GM10266 (cell line): Measurements from ENCODE around the gene GDF2.

Experiments used
- DNase-seq: peaks from one replicate; pipeline ENCODE4 v3.0.0; 2012; ENCODE audit errors: extremely low spot score
- TF ChIP-seq, protein P1 (sequence below): IDR thresholded peaks from 2 replicates; pipeline ENCODE4 v1.5.1; 2012; ENCODE audit warnings: mild to moderate bottlenecking, low read depth; ENCODE audit not compliant: control insufficient read depth, insufficient read depth; ENCODE audit errors: missing control alignments

The GDF2 gene

DNA sequence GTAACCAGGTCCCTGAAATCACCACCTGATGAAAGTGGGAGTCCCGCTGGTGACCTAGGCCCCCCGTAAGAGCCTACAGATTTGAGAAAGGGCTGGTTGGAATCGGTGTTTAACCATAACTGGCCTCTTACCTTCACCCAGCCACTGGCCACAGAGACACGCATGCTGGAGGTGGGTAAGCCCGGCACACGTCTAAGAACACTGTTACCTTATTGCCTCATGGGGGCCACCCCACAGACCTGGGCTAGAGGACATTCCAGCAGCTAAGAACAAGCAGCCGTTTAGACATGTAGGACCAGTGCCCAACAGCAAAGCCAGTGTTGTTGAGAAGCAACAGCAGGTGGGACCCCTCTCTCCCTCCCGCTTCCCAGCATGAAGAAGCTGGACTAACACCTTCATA, 2.5 kb upstream of the GDF2 start:
- DNase-seq, result no peak
- TF ChIP-seq, protein P1, sequence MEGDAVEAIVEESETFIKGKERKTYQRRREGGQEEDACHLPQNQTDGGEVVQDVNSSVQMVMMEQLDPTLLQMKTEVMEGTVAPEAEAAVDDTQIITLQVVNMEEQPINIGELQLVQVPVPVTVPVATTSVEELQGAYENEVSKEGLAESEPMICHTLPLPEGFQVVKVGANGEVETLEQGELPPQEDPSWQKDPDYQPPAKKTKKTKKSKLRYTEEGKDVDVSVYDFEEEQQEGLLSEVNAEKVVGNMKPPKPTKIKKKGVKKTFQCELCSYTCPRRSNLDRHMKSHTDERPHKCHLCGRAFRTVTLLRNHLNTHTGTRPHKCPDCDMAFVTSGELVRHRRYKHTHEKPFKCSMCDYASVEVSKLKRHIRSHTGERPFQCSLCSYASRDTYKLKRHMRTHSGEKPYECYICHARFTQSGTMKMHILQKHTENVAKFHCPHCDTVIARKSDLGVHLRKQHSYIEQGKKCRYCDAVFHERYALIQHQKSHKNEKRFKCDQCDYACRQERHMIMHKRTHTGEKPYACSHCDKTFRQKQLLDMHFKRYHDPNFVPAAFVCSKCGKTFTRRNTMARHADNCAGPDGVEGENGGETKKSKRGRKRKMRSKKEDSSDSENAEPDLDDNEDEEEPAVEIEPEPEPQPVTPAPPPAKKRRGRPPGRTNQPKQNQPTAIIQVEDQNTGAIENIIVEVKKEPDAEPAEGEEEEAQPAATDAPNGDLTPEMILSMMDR, result no peak

DNA sequence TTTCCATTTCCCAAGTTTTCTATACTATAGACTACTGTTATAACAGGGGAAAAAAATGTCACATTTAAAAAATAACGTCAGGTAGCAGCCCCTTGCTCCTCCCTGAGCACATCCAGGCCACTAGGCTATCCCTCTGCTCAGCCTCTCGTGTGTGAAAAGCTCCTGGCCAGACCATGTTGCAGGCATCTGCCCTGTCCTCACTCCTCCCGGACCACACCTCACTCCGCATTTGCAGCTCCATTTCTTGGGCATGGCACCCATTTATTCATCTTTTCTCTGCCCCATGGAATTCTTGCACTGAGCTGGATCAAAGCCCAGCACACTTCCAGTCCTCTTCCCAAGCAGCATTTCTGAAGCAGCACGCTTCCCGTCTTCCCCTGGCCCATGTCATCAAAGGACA, 1.4 kb upstream of the GDF2 start:
- DNase-seq, result no peak
- TF ChIP-seq, protein P1, result no peak

DNA sequence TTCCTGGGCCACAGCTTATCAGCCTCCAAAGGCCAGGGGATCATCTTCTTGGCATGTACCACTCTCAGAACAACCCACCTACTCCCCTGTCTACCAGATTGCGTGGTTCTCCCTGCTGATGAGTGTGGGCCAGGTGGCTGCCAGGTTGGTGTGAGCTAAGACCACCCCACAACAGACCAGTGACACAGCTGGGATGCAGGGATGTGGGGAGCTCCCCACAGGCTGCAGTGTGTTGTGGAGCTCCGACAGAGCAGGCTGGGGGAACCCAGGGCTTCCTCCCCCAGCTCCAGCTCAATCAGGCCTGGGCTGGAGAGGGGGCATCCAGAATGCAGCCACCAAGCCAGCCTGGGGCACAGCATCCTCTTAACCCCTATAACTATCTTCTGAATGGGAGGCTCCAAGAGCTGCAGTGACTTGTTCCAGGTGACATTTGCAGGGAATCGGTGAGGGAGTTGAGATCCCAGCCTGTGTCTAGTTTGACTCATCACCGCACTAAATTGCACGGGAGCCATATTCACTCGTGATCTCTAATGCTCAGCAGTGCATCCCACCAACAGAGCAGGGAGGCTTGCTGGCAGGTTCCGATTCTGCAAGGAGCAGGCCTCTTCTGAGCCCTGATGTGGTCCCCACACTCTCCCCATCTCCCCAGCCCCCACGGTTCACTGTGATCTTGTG, 596 bp upstream of the GDF2 start:
- no peak for DNase-seq
- TF ChIP-seq, protein P1, result no peak

DNA sequence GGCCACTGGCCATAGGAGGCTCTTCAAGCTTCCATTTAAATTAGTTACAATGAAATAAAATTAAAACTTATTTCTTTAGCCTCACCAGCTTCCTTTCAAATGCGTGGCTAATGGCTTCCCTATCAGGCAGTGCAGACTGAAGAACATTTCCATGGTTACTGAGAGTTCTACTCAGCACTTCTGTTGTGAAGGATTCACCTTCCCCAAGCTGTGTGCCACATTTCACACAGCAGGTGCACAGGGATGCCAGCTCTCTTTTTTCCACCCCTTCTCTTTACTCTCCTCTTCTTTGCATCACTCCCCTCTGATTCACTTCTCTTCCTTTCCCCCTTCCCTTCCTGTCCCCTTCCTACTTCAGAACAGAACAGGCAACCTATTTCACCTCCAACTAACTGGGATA, 833 bp downstream of the GDF2 start:
- DNase-seq, result no peak
- TF ChIP-seq, protein P1, result no peak

DNA sequence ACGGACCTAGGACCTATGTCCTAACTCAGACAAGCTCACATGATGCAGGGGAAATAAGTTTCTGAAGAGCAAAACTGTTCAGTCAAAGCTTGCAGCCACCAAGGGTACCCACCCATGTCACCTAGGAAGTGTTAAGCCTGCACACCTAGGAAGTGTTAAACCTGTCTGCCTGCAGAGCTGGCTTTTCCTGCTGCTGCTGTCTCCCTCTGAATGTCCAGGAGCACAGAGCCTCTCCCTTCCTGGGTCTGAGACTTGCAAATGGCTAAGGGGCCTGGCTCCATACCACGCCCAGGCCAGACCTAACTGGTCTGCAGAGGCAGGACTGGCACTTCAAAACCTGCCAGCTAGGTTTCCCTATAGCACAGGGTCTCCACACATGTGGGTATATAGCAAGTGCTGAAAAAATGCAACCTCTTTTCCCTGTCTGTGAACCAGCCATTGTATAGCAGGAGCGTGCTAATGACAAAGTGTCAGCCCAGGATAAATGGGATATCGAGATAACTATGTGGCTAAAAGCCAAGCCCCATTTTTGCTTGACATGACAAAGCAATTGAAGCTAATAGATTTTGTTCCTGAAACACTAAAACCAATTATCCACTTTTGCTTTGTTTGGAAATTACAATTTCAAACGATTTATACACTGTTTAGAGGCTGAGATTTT, 1.5 kb downstream of the GDF2 start:
- TF ChIP-seq, protein P1, result no peak
- DNase-seq, result no peak

DNA sequence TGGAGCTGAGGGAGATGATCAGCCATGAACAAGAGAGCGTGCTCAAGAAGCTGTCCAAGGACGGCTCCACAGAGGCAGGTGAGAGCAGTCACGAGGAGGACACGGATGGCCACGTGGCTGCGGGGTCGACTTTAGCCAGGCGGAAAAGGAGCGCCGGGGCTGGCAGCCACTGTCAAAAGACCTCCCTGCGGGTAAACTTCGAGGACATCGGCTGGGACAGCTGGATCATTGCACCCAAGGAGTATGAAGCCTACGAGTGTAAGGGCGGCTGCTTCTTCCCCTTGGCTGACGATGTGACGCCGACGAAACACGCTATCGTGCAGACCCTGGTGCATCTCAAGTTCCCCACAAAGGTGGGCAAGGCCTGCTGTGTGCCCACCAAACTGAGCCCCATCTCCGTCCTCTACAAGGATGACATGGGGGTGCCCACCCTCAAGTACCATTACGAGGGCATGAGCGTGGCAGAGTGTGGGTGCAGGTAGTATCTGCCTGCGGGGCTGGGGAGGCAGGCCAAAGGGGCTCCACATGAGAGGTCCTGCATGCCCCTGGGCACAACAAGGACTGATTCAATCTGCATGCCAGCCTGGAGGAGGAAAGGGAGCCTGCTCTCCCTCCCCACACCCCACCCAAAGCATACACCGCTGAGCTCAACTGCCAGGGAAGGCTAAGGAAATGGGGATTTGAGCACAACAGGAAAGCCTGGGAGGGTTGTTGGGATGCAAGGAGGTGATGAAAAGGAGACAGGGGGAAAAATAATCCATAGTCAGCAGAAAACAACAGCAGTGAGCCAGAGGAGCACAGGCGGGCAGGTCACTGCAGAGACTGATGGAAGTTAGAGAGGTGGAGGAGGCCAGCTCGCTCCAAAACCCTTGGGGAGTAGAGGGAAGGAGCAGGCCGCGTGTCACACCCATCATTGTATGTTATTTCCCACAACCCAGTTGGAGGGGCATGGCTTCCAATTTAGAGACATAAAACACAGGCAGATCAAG, 3.3 kb downstream of the GDF2 start:
- DNase-seq, result no peak
- TF ChIP-seq, protein P1, result no peak

DNA sequence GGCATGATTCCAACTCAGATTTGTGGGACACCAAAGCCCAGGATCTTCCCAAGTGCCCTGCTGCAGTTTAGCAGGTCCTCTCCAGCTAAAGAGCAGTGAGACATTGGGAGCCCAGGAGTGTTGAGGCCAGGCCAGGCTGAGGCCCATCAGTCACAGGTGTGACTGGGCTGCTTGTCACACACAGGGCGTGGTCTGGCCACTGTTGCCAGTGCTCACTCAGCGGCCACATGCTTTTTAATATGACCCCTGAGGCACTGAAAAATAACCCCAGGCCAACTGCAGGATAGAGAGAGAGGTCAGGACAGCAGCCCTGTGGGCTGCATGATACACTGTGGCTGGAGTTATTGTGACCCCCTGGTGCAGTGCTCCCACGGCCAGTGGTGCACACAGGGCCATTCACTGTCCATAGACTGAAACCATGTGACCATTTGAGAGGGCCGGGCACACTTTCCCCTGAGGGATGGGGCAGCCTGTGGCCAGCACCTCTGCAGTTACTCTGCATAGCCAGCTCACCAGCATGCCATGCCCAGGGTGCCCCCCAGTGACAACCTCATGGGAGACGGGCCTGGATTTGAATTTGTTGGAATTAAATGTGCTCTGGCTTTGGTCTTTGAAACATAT, 4.2 kb downstream of the GDF2 start:
- TF ChIP-seq, protein P1, result no peak
- no peak for DNase-seq
